Bronchial epithelial cell (primary cell): ENCODE results near the gene GNAT3. TPM values are rescaled to one million over a fixed set of nuclear protein-coding genes. Genes with fewer than 3 reads are reported as not detected.

Experiments
- DNase-seq: peaks from one replicate; pipeline ENCODE4 v3.0.0-alpha.2; 2010; ENCODE audit warnings: low read depth
- FAIRE-seq: peaks from 2 replicates; lab custom pipeline; 2011; peaks lifted over from hg19 to GRCh38; lab: Jason Lieb, UNC
- H3K27me3 ChIP-seq: 2 replicates; pipeline ENCODE4 v1.5.1; 2011; ENCODE audit warnings: low read length; ENCODE audit not compliant: control insufficient read depth, insufficient read depth
- H3K36me3 ChIP-seq: 2 replicates; pipeline ENCODE4 v1.5.1; 2011; ENCODE audit warnings: low read length; ENCODE audit not compliant: control insufficient read depth, insufficient read depth
- H3K4me3 ChIP-seq: 2 replicates; pipeline ENCODE4 v1.5.1; 2011; ENCODE audit warnings: mild to moderate bottlenecking, low read depth, low read length, control low read depth
- CTCF ChIP-seq: IDR thresholded peaks from 2 replicates; pipeline ENCODE4 v1.5.1; 2011; ENCODE audit warnings: mild to moderate bottlenecking, moderate library complexity, low read length, control low read depth, inconsistent platforms; ENCODE audit not compliant: insufficient read depth, severe bottlenecking
- total RNA-seq: library from RNA; depleted of rRNA; stranded (reverse); fragments of >200 nt; gene quantifications from 2 replicates; pipeline ENCODE4 v1.2.1, GENCODE V29; 2014

GNAT3 gene
- total RNA-seq, 1 donor from 2014 or later: not detected

DNA sequence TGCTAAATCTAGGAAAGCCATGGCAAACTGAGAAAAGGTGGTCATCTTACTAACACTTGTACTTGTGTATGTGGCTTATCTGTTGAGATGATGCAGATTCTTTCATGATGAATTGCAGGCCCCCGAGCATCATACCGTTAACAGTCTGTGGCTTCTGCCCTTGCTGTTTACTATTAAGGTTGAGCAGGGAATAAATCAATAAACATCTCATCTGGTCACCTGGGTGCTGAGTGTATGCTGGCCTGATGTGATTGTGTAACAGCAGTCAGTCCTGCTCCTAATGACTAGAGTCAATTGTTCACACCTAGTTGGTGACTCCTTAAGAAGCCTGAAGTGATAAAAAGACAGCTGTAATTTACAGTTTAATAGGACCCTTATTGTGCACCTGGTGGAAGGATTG is 8.3 kb upstream of the GNAT3 start:
- no peak overlapping the region for H3K4me3 ChIP-seq
- DNase-seq: peak; percentile 42
- H3K27me3 ChIP-seq: no peaks in the 10 kb centered on the region
- no peak for TF ChIP-seq CTCF
- peak; percentile 75 for FAIRE-seq
- no peaks in the 10 kb centered on the region for H3K36me3 ChIP-seq

DNA sequence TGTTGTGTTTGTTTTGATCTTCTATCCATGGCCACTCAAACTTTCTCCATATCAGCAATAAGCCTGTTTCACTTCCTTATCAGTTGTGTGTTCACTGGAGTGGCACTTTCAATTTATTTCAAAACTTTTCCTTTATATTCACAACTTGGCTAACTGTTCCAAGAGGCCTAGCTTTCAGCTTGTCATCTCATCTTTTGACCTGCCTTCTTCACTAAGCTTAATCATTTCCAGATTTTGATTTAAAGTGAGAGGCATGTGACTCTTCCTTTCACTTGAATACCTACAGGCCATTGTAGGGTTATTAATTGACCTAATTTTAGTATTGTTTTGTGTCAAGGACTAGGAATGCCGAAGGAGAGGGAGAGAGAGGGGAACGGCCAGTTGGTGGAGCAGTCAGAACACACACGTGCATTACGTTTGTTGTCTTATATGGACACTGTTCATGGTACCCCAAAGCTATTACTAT is 5.5 kb upstream of the GNAT3 start:
- H3K4me3 ChIP-seq: no peak overlapping the region
- no peak for TF ChIP-seq CTCF
- FAIRE-seq (no peak), DNase-seq (no peak)
- no peaks in the 10 kb centered on the region for H3K27me3 ChIP-seq
- H3K36me3 ChIP-seq: no peaks in the 10 kb centered on the region

- Histone ChIP-seq H3K4me3 (no peak overlapping the region), H3K27me3 (no peaks in the 10 kb centered on the region), H3K36me3 (no peaks in the 10 kb centered on the region)
- no peak for DNase-seq
- FAIRE-seq: no peak
- TF ChIP-seq CTCF: no peak
Measured at GRCh38 chr7:80515298-80515697, 3.4 kb upstream of the GNAT3 start.

DNA sequence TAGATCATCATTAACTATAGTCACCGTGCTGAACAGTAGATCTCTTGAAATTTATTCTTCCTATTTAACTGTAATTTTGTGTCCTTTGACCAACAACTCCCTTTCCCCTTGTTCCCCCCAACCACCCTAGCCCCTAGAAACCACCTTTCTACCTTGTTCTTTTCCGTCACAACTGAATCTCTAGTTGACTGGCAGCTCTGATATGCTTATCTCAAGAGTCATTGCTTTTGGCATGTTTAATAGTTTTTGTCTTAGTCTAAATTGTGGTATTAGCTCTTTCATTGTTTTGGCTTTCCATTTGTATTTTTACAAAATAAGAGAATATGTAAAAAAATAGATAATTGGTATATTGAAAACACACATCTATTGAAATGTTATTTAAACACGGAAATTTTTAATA is 1.8 kb downstream of the GNAT3 start:
- Histone ChIP-seq H3K36me3 (no peaks in the 10 kb centered on the region), H3K27me3 (no peaks in the 10 kb centered on the region), H3K4me3 (no peak overlapping the region)
- no peak for DNase-seq
- TF ChIP-seq CTCF: no peak
- no peak for FAIRE-seq

DNA sequence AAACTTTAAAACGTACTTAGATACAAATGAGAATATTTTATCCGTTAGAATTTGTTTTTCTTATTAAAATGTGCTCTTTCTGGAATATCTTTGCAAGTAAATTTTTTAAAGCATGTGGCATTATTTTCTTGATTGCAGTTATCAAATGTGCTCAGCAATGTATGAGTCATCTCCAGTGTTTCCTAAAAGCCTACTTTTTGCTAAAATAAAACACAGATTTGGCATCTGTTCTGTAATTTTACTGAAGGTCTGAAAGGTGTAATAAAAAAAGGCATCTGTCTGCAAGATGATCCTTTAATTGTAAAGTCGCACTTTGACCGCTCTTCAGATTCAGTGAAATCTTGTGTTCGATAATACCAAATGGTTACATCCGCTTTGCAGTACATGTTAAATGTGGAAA is 3.4 kb downstream of the GNAT3 start:
- TF ChIP-seq CTCF: no peak
- Histone ChIP-seq H3K4me3 (no peak overlapping the region), H3K27me3 (no peaks in the 10 kb centered on the region), H3K36me3 (no peaks in the 10 kb centered on the region)
- FAIRE-seq (no peak), DNase-seq (no peak)

DNA sequence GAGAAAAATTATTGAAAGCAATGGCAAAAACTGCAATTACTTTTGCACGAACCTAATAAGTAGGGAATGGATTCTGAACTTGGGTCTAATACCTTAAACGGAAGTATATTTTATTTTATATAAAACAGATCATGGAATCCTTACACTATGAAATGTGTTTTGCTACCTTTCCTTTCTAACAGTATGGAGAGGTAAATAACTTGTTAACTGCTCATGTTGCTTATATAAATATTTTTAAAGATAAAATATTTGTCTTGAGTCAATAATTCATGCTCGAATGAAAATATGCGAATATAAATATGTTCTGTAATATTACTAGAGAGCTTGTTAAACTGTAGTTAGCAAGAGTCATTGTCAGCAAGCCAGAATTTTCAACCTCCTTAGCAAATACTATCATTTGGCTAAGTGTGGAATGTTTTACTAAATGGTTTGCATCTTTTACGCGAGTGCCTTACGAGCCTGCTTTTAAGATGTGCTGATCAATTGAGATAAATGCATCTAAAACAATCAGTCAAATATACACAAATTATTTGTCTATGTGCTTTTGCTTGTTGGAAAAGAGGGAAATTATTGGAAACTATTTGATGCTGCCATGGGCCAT is 5.9 kb downstream of the GNAT3 start:
- H3K36me3 ChIP-seq: no peaks in the 10 kb centered on the region
- no peak for FAIRE-seq
- H3K27me3 ChIP-seq: no peaks in the 10 kb centered on the region
- no peak for DNase-seq
- no peak overlapping the region for H3K4me3 ChIP-seq
- TF ChIP-seq CTCF: no peak
